Sigmoid colon (tissue), 7 donors: ENCODE measurements around the gene UBXN10. TPM values are rescaled to one million over a fixed set of nuclear protein-coding genes. Genes with fewer than 3 reads are reported as not detected.

Experiments used
- DNase-seq: peaks from one replicate; pipeline ENCODE4 v3.0.0-alpha.2; 2019
- H3K27ac ChIP-seq, 4 donors: fragments of 200-600 bp; sonication (generic); one replicate each; pipeline ENCODE4 v1.5.1; 2016 to 2019; ENCODE audit warnings: mild to moderate bottlenecking in 1 of 4
- H3K27me3 ChIP-seq, 3 donors: fragments of 200-600 bp; sonication (generic); one replicate each; pipeline ENCODE4 v1.5.1; 2019; ENCODE audit warnings: mild to moderate bottlenecking in 1 of 3
- H3K36me3 ChIP-seq, 4 donors: fragments of 200-600 bp; sonication (generic); one replicate each; pipeline ENCODE4 v1.5.1; 2016 to 2019
- H3K4me1 ChIP-seq, 4 donors: fragments of 200-600 bp; sonication (generic); one replicate each; pipeline ENCODE4 v1.5.1; 2017 to 2019
- H3K4me3 ChIP-seq, 4 donors: fragments of 200-600 bp; sonication (generic); one replicate each; pipeline ENCODE4 v1.5.1; 2017 to 2019; ENCODE audit warnings: mild to moderate bottlenecking in 2 of 4, moderate library complexity in 1 of 4
- H3K9me3 ChIP-seq, 4 donors: fragments of 200-600 bp in 3 of 4; sonication (generic) in 3 of 4; one replicate each; pipeline versions ENCODE4 v1.5.1 to v1.6.1; 2013 to 2019
- CTCF ChIP-seq, 4 experiments: fragments of 450-650 bp in 3 of 4; fragments of 200-600 bp in 1 of 4; IDR thresholded peaks; one replicate each; pipeline ENCODE4 v1.5.1; 2016 to 2019; ENCODE audit warnings: antibody characterized with exemption in 4 of 4, mild to moderate bottlenecking in 3 of 4, moderate library complexity in 2 of 4
- EP300 ChIP-seq, 4 donors: sonication (generic); formaldehyde crosslinking; IDR thresholded peaks; one replicate each; pipeline ENCODE4 v1.6.1; 2017; ENCODE audit warnings: antibody characterized with exemption in 4 of 4
- POLR2A ChIP-seq, 2 donors: fragments of 450-650 bp; IDR thresholded peaks; one replicate each; pipeline ENCODE4 v1.6.1; 2016; ENCODE audit warnings: antibody characterized with exemption in 2 of 2, mild to moderate bottlenecking in 2 of 2, moderate library complexity in 2 of 2
- POLR2AphosphoS5 ChIP-seq, 4 donors: sonication (generic); formaldehyde crosslinking; IDR thresholded peaks; one replicate each; pipeline ENCODE4 v1.6.1; 2017; ENCODE audit warnings: antibody characterized with exemption in 4 of 4
- WGBS, 2 donors: extraction: QIAGEN DNeasy Blood & Tissue Kit; methylation state at CpG; one replicate each; pipeline ENCODE4 v1.1.7; 2013; 5-methylcytosine and 5-hydroxymethylcytosine counted together
- intact Hi-C: fragments of 100-400 bp; cut with DNase I; formaldehyde crosslinking; loops from one replicate; pipeline ENCODE4 v1.15.1; 2023
- polyA plus RNA-seq, 3 donors: library from polyadenylated mRNA; stranded (reverse); fragments of 200-250 nt; gene quantifications; one replicate each; pipeline ENCODE4 v1.2.3, GENCODE V29; 2013
- total RNA-seq, 4 donors: library from RNA; depleted of rRNA; stranded (reverse); fragments of >200 nt; gene quantifications; one replicate each; pipeline ENCODE4 v1.1.0, GENCODE V29; 2016
- donor health status: healthy with polysubstance abuse.
- donor health status: Bipolar disorder and iron deficiency.
- donor health status: healthy.

UBXN10 gene
- total and polyA plus RNA-seq, 7 donors, result 2.9 to 25.0 (median 14.6) TPM

- no peak overlapping the region for H3K27ac ChIP-seq
- WGBS, 2 donors, result 69 to 80% methylated on average over 2 of the region's 2 CpGs
- H3K36me3 ChIP-seq, result no peaks in the 10 kb centered on the region
- H3K4me1 ChIP-seq, result peaks cover 0 to 11% (median 6%) of the 10 kb centered on the region in 4 donors
- TF ChIP-seq EP300 (IDR thresholded peaks at IDR 0.05) (no peak), POLR2AphosphoS5 (IDR thresholded peaks at IDR 0.05) (no peak), CTCF (IDR thresholded peaks at IDR 0.05) (no peak), POLR2A (IDR thresholded peaks at IDR 0.05) (no peak)
- H3K27me3 ChIP-seq, result no peaks in the 10 kb centered on the region
- intact Hi-C loops, result loop anchor here (5.0 kb wide), 1 partner anchor 48 kb away; no protein-coding TSS in a partner anchor
- no peak for DNase-seq
- no peaks in the 10 kb centered on the region for H3K9me3 ChIP-seq
- H3K4me3 ChIP-seq, result no peak overlapping the region
These were observed 13.9 kb downstream of the UBXN10 start for GRCh38 chr1:20199840-20200239.

GRCh38 chr1:20200966-20201365, 15.1 kb downstream of the UBXN10 start:
- no peaks in the 10 kb centered on the region for H3K36me3 ChIP-seq
- no peak for TF ChIP-seq POLR2AphosphoS5 (IDR thresholded peaks at IDR 0.05)
- no peak for TF ChIP-seq EP300 (IDR thresholded peaks at IDR 0.05)
- TF ChIP-seq CTCF (IDR thresholded peaks at IDR 0.05), result no peak
- no peak for TF ChIP-seq POLR2A (IDR thresholded peaks at IDR 0.05)
- H3K4me1 ChIP-seq, result no peaks in the 10 kb centered on the region
- 77 to 93% methylated on average over 2 of the region's 2 CpGs for WGBS, 2 donors
- no peak overlapping the region for H3K27ac ChIP-seq
- intact Hi-C loops, result no loop called here
- no peak overlapping the region for H3K4me3 ChIP-seq
- H3K9me3 ChIP-seq, result no peaks in the 10 kb centered on the region
- no peak for DNase-seq
- no peaks in the 10 kb centered on the region for H3K27me3 ChIP-seq

GRCh38 chr1:20202166-20202565, 16.3 kb downstream of the UBXN10 start:
- Histone ChIP-seq H3K9me3 (no peaks in the 10 kb centered on the region), H3K27ac (no peak overlapping the region), H3K36me3 (no peaks in the 10 kb centered on the region), H3K27me3 (no peaks in the 10 kb centered on the region), H3K4me1 (no peaks in the 10 kb centered on the region), H3K4me3 (no peak overlapping the region)
- TF ChIP-seq CTCF (IDR thresholded peaks at IDR 0.05) (no peak), POLR2A (IDR thresholded peaks at IDR 0.05) (no peak), POLR2AphosphoS5 (IDR thresholded peaks at IDR 0.05) (no peak), EP300 (IDR thresholded peaks at IDR 0.05) (no peak)
- intact Hi-C loops, result no loop called here
- DNase-seq, result no peak
- WGBS, 2 donors, result 92 to 95% methylated on average over 5 of the region's 5 CpGs

GRCh38 chr1:20207546-20207945, 21.6 kb downstream of the UBXN10 start:
- DNase-seq, result no peak
- intact Hi-C loops, result no loop called here
- H3K36me3 ChIP-seq, result no peaks in the 10 kb centered on the region
- no peaks in the 10 kb centered on the region for H3K27me3 ChIP-seq
- 82 to 94% methylated on average over 4 of the region's 4 CpGs for WGBS, 2 donors
- H3K4me3 ChIP-seq, result no peak overlapping the region
- no peak overlapping the region for H3K27ac ChIP-seq
- H3K4me1 ChIP-seq, result peaks cover 0 to 3% (median 3%) of the 10 kb centered on the region in 4 donors
- no peaks in the 10 kb centered on the region for H3K9me3 ChIP-seq
- no peak for TF ChIP-seq POLR2A (IDR thresholded peaks at IDR 0.05)
- no peak for TF ChIP-seq CTCF (IDR thresholded peaks at IDR 0.05)
- no peak for TF ChIP-seq EP300 (IDR thresholded peaks at IDR 0.05)
- TF ChIP-seq POLR2AphosphoS5 (IDR thresholded peaks at IDR 0.05), result no peak

GRCh38 chr1:20209471-20209870, 23.6 kb downstream of the UBXN10 start:
- peaks cover 0 to 10% (median 8%) of the 10 kb centered on the region in 4 donors for H3K4me1 ChIP-seq
- no peak overlapping the region for H3K4me3 ChIP-seq
- 71 to 87% methylated on average over 4 of the region's 4 CpGs for WGBS, 2 donors
- H3K36me3 ChIP-seq, result no peaks in the 10 kb centered on the region
- H3K27me3 ChIP-seq, result peaks cover 0 to 7% (median 0%) of the 10 kb centered on the region in 3 donors
- intact Hi-C loops, result no loop called here
- no peak for TF ChIP-seq POLR2A (IDR thresholded peaks at IDR 0.05)
- TF ChIP-seq POLR2AphosphoS5 (IDR thresholded peaks at IDR 0.05), result no peak
- TF ChIP-seq EP300 (IDR thresholded peaks at IDR 0.05), result no peak
- no peak for TF ChIP-seq CTCF (IDR thresholded peaks at IDR 0.05)
- no peak overlapping the region for H3K27ac ChIP-seq
- DNase-seq, result no peak
- H3K9me3 ChIP-seq, result no peaks in the 10 kb centered on the region
